SK-N-SH treated with all-trans-retinoic acid at 6 μM for 48 hours (cell line): ENCODE data around the gene A3GALT2.

Experiments used
- CSRNP3 ChIP-seq: fragments of 250-450 bp; sonication (Bioruptor Pico); IDR thresholded peaks from 2 replicates; pipeline ENCODE4 v1.5.1; 2021; ENCODE audit warnings: mild to moderate bottlenecking, moderate library complexity
- ESRRG ChIP-seq: fragments of 250-450 bp; sonication (Bioruptor Pico); IDR thresholded peaks from 2 replicates; pipeline ENCODE4 v1.6.1; 2021; ENCODE audit warnings: mild to moderate bottlenecking
- GLIS3 ChIP-seq: fragments of 250-450 bp; sonication (Bioruptor Pico); IDR thresholded peaks from 2 replicates; pipeline ENCODE4 v1.5.0; 2020; ENCODE audit warnings: mild to moderate bottlenecking, moderate library complexity
- ISL1 ChIP-seq: fragments of 250-450 bp; sonication (Bioruptor Pico); IDR thresholded peaks from 2 replicates; pipeline ENCODE4 v2.1.2; 2022; ENCODE audit warnings: mild to moderate bottlenecking, moderate library complexity
- OSR1 ChIP-seq: fragments of 250-450 bp; sonication (Bioruptor Pico); IDR thresholded peaks from 2 replicates; pipeline ENCODE4 v1.8.0; 2022; ENCODE audit warnings: moderate library complexity, mild to moderate bottlenecking, inconsistent platforms
- TCF4 ChIP-seq: fragments of 250-450 bp; sonication (Bioruptor Pico); IDR thresholded peaks from 2 replicates; pipeline ENCODE4 v1.8.0; 2021; ENCODE audit warnings: mild to moderate bottlenecking, moderate library complexity, borderline replicate concordance
- ZFP3 ChIP-seq: fragments of 250-450 bp; sonication (Bioruptor Pico); IDR thresholded peaks from 2 replicates; pipeline ENCODE4 v1.5.0; 2020; ENCODE audit warnings: mild to moderate bottlenecking, moderate library complexity
- ZFP30 ChIP-seq: fragments of 450-650 bp; formaldehyde crosslinking; IDR thresholded peaks from 2 replicates; pipeline ENCODE4 v1.5.0; 2022; ENCODE audit warnings: mild to moderate bottlenecking, moderate library complexity
- TF ChIP-seq, protein P1 (sequence below): fragments of 250-450 bp; sonication (Bioruptor Pico); IDR thresholded peaks from 2 replicates; pipeline ENCODE4 v1.5.1; 2020; ENCODE audit warnings: low read depth, mild to moderate bottlenecking, moderate library complexity

GRCh38 chr1:33272509-33272908 lies 48.4 kb downstream of the A3GALT2 start:
- TF ChIP-seq CSRNP3 = no peak
- TF ChIP-seq, protein P1, sequence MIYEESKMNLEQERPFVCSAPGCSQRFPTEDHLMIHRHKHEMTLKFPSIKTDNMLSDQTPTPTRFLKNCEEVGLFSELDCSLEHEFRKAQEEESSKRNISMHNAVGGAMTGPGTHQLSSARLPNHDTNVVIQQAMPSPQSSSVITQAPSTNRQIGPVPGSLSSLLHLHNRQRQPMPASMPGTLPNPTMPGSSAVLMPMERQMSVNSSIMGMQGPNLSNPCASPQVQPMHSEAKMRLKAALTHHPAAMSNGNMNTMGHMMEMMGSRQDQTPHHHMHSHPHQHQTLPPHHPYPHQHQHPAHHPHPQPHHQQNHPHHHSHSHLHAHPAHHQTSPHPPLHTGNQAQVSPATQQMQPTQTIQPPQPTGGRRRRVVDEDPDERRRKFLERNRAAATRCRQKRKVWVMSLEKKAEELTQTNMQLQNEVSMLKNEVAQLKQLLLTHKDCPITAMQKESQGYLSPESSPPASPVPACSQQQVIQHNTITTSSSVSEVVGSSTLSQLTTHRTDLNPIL (CRISPR knock-in tag) = no peak
- no peak for TF ChIP-seq ZFP3 (CRISPR knock-in tag)
- no peak for TF ChIP-seq TCF4 (CRISPR knock-in tag)
- no peak for TF ChIP-seq ESRRG (CRISPR knock-in tag)
- TF ChIP-seq GLIS3 (CRISPR knock-in tag) = no peak
- TF ChIP-seq ISL1 (CRISPR knock-in tag) = no peak
- TF ChIP-seq OSR1 (CRISPR knock-in tag) = no peak
- TF ChIP-seq ZFP30 = no peak
